Coronary artery (tissue), 2 donors: ENCODE data around the gene ABR.

ENCODE experiments used
- DNase-seq: peaks from one replicate; pipeline ENCODE4 v3.0.0-alpha.2; 2017; ENCODE audit warnings: low spot score
- H3K27ac ChIP-seq, 2 donors: fragments of 200-600 bp; sonication (generic); one replicate each; pipeline ENCODE4 v1.5.1; 2016 to 2019
- H3K4me3 ChIP-seq: fragments of 200-600 bp; sonication (generic); 2 replicates; pipeline ENCODE4 v1.5.1; 2016; ENCODE audit warnings: mild to moderate bottlenecking, moderate library complexity
- TF ChIP-seq, protein P1 (sequence below): fragments of 200-600 bp; sonication (generic); IDR thresholded peaks from one replicate; pipeline ENCODE4 v1.5.1; 2019; ENCODE audit warnings: antibody characterized with exemption

The ABR gene

GRCh38 chr17:964876-965275, 214.9 kb downstream of the ABR start:
- DNase-seq: no peak
- H3K4me3 ChIP-seq: no peak overlapping the region
- TF ChIP-seq, protein P1, sequence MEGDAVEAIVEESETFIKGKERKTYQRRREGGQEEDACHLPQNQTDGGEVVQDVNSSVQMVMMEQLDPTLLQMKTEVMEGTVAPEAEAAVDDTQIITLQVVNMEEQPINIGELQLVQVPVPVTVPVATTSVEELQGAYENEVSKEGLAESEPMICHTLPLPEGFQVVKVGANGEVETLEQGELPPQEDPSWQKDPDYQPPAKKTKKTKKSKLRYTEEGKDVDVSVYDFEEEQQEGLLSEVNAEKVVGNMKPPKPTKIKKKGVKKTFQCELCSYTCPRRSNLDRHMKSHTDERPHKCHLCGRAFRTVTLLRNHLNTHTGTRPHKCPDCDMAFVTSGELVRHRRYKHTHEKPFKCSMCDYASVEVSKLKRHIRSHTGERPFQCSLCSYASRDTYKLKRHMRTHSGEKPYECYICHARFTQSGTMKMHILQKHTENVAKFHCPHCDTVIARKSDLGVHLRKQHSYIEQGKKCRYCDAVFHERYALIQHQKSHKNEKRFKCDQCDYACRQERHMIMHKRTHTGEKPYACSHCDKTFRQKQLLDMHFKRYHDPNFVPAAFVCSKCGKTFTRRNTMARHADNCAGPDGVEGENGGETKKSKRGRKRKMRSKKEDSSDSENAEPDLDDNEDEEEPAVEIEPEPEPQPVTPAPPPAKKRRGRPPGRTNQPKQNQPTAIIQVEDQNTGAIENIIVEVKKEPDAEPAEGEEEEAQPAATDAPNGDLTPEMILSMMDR: no peak
- H3K27ac ChIP-seq: no peak overlapping the region

- Histone ChIP-seq H3K4me3 (no peak overlapping the region), H3K27ac (no peak overlapping the region)
- DNase-seq: no peak
- TF ChIP-seq, protein P1: no peak
Observed at GRCh38 chr17:962670-963069, 217.1 kb downstream of the ABR start.

DNA sequence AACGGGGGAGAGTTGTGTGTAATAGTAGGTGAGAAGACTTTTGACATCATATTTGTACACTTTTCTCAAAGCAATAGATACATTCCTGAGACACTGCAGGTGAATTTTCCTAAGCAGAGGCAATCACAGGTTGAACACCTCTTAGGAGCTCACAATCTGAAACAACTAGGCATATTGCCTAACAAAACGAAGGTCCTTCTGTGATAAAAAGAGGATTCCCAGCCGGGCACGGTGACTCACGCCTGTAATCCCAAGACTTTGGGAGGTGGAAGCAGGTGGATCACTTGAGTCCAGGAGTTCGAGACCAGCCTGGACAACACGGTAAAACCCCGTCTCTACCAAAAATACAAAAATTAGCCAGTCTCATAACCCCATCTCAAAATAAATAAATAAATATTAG, 217.6 kb downstream of the ABR start:
- TF ChIP-seq, protein P1: no peak
- H3K27ac ChIP-seq: no peak overlapping the region
- no peak for DNase-seq
- H3K4me3 ChIP-seq: no peak overlapping the region

DNA sequence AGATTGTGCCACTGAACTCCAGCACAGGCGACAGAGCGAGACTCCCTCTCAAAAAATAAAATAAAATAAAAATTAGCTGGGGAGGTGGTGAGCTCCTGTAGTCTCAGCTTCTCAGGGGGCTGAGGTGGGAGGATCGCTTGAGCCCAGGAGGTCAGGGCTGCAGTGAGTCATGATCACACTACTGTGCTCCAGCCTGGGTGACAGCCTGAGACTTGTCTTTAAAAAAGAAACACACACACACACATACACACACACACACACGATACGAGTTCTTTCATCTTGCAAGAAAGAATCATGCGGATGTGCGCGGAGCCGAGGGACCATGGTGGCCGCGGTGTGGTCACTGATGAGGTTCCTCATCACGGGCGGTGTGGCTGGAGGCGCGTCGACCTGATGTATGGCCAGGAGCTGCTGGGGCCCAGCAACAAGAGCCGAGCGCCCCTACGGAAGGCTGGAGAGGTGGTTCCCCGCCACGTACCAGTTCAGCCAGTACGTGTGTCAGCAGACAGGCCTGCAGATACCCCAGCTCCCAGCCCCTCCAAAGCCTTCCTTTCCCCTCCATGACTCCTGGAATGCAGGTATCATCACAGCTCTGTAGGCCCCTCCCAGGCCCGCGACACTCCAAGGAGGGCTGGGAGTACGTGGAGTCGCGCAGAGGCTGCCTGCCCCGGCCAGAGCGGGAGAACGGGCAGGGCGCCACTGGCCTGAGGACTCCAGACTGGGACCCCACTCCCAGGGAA, 220.9 kb downstream of the ABR start:
- H3K4me3 ChIP-seq: no peak overlapping the region
- no peak for DNase-seq
- H3K27ac ChIP-seq: no peak overlapping the region

GRCh38 chr17:957856-958421, 221.8 kb downstream of the ABR start:
- Histone ChIP-seq H3K4me3 (no peak overlapping the region), H3K27ac (no peak overlapping the region)
- no peak for DNase-seq
- TF ChIP-seq, protein P1: no peak

More for the DNA sequence above, 220.9 kb downstream of the ABR start:
- TF ChIP-seq, protein P1: no peak

DNA sequence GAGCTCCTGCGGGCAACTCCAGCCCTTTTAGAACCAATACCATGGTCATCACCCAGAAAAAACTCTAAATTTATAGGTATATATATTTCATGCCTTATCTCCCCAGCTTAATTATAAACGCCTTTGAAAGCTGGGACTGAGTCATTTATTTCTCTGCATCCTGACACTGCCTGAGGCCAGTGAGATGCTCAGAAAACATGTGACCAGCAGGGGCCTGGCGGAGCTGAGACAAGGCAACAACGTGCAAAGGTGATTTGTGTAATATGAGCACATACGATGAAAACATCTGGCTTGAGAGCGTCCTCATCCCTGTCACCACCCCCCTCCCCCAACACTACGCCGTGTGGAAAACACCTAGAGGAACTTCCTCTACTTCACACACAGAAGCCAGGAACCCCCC, 222.9 kb downstream of the ABR start:
- TF ChIP-seq, protein P1: no peak
- H3K4me3 ChIP-seq: no peak overlapping the region
- DNase-seq: no peak
- H3K27ac ChIP-seq: no peak overlapping the region
